ENCODE results near the gene TK2. TPM values are rescaled to one million over a fixed set of nuclear protein-coding genes. Genes with fewer than 3 reads are reported as not detected.
A peak's percentile ranks its signal among the peaks of the same experiment; 100 is the strongest.

The TK2 gene
- polyA plus RNA-seq, 1 experiment: 42.7 TPM

DNA sequence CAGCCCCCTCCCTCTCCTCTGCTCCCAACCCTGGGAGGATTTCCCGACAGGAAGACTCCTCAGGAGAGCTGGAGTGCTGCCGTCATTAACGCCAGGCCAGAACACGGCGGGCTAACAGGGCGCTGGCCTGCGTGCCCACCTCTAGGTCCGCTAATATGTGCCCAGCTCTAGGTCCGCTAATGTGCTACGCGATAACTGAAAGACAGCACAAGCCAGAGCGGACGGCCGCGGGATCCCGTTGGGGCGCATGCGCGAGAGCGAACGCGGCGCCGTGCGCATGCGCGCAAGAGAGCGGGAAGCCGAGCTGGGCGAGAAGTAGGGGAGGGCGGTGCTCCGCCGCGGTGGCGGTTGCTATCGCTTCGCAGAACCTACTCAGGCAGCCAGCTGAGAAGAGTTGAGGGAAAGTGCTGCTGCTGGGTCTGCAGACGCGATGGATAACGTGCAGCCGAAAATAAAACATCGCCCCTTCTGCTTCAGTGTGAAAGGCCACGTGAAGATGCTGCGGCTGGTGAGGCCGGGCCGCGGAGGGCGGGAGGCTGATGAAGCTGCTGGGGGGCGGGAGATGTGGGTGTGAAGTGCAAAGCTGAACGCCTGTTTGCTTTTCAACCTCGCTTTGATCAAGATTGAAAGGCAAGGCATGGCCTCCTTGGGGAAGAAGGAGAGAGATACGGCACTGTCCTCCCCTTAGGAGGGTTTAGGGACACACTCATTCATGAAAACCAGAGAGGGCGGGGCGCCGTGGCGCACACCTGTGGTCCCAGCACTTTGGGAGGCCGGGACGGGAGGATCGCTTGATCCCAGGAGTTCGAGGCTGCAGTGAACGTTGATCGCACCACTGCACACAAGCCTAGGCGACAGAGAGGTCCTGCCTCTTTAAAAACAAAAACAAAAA, 2.6 kb upstream of the TK2 start, which contains the start of gene CKLF:
Gene CKLF (plus strand): TSS at position 291 of the 892 bp plus-strand sequence. CDS start 140 bp downstream, at position 431.
- Histone ChIP-seq H3K36me3 (ENCODE audit: control insufficient read depth, insufficient read depth, low read length) (no peaks in the 10 kb centered on the region; the same call in 1 of the 2 replicates), H3K27me3 (ENCODE audit: control insufficient read depth, insufficient read depth, low read length) (no peaks in the 10 kb centered on the region), H3K4me3 (ENCODE audit: low read depth, low read length) (peak within 1 kb of the TSS; percentile 60)
- CTCF ChIA-PET: interaction anchor here (0.7 to 4.1 kb wide), 6 partner anchors 10 to 145 kb away, joined by 3 to 13 read pairs (median 3); partner anchors contain the start of gene CMTM1
- no peak for TF ChIP-seq CTCF (IDR thresholded peaks at IDR 0.05; ENCODE audit: insufficient read depth, low read depth, low read length)
- peak; percentile 47 for DNase-seq (ENCODE audit: low read depth)
- POLR2A ChIA-PET: interaction anchor here (0.5 to 0.6 kb wide), 3 partner anchors 12 to 273 kb away, joined by 3 to 6 read pairs (median 3); no protein-coding TSS in a partner anchor

GRCh38 chr16:66551788-66552285, 1.9 kb upstream of the TK2 start:
- Histone ChIP-seq H3K4me3 (ENCODE audit: low read depth, low read length) (peak overlapping the region; percentile 60), H3K36me3 (ENCODE audit: control insufficient read depth, insufficient read depth, low read length) (no peaks in the 10 kb centered on the region; the same call in 1 of the 2 replicates), H3K27me3 (ENCODE audit: control insufficient read depth, insufficient read depth, low read length) (no peaks in the 10 kb centered on the region)
- no peak for DNase-seq (ENCODE audit: low read depth)
- ChIA-PET CTCF (interaction anchor here (0.7 to 4.1 kb wide), 9 partner anchors 8 to 146 kb away, joined by 3 to 13 read pairs (median 3); partner anchors contain the start of genes CMTM1 and CMTM3), POLR2A (interaction anchor here (0.5 to 0.6 kb wide), 2 partner anchors 13 to 146 kb away, joined by 3 to 6 read pairs; no protein-coding TSS in a partner anchor)
- no peak for TF ChIP-seq CTCF (IDR thresholded peaks at IDR 0.05; ENCODE audit: insufficient read depth, low read depth, low read length)

- Histone ChIP-seq H3K27me3 (ENCODE audit: control insufficient read depth, insufficient read depth, low read length) (no peaks in the 10 kb centered on the region), H3K4me3 (ENCODE audit: low read depth, low read length) (no peak overlapping the region), H3K36me3 (ENCODE audit: control insufficient read depth, insufficient read depth, low read length) (no peaks in the 10 kb centered on the region; the same call in 1 of the 2 replicates)
- POLR2A ChIA-PET: interaction anchor here (0.6 kb wide), 1 partner anchor 527 kb away, joined by 7 read pairs; no protein-coding TSS in a partner anchor
- DNase-seq (ENCODE audit: low read depth): no peak
- CTCF ChIA-PET: interaction anchor here (0.7 to 1.7 kb wide), 7 partner anchors 8 to 187 kb away, joined by 3 to 4 read pairs (median 3); partner anchors contain the start of gene CMTM3
- TF ChIP-seq CTCF (IDR thresholded peaks at IDR 0.05; ENCODE audit: insufficient read depth, low read depth, low read length): peak; percentile 33; the same call in 1 of the 2 replicates
These were observed 1.4 kb upstream of the TK2 start for GRCh38 chr16:66551348-66551759.

DNA sequence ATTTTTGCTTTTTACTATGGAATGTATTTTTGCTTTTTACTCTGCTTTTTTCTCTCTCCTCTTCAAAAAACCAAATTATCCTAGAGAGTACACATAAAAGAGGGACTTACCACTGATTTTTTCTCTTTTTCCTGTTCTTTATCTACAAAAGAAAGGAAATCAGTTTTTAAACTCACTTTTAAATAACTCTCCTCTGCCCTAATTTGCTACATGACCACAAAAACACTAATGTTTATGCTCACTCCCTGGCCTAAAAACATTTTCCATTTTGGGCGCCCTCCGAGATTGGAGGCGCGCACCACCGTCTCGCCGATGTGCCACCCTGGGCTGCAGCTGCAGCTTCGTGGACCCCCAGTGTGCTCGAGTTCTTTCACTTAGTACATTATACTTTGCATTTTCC, 1.1 kb downstream of the TK2 start:
- ChIA-PET CTCF (interaction anchor here (1.1 to 1.8 kb wide), 2 partner anchors 11 to 31 kb away, joined by 4 read pairs; no protein-coding TSS in a partner anchor), POLR2A (no interaction called here)
- Histone ChIP-seq H3K36me3 (ENCODE audit: control insufficient read depth, insufficient read depth, low read length) (peaks cover 1% of the 10 kb centered on the region; the same call in 1 of the 2 replicates), H3K27me3 (ENCODE audit: control insufficient read depth, insufficient read depth, low read length) (no peaks in the 10 kb centered on the region), H3K4me3 (ENCODE audit: low read depth, low read length) (peak overlapping the region; percentile 59)
- TF ChIP-seq CTCF (IDR thresholded peaks at IDR 0.05; ENCODE audit: insufficient read depth, low read depth, low read length): no peak
- DNase-seq (ENCODE audit: low read depth): no peak
